GM21360 (cell line): Measurements from ENCODE around the gene IL33.

ENCODE experiments used
- ATAC-seq: cut with Tn5 transposase; IDR thresholded peaks from one replicate; pipeline ENCODE4 v1.9.1; 2021; ENCODE audit warnings: mild to moderate bottlenecking, moderate library complexity; ENCODE audit not compliant: unreplicated experiment

Gene IL33

GRCh38 chr9:6216002-6216401, 395 bp downstream of the IL33 start:
- ATAC-seq = no peak

- no peak for ATAC-seq
These were observed 1.3 kb downstream of the IL33 start for GRCh38 chr9:6216951-6217350.

- no peak for ATAC-seq
These were observed 2.5 kb downstream of the IL33 start for GRCh38 chr9:6218099-6218502.

GRCh38 chr9:6219040-6219439, 3.4 kb downstream of the IL33 start:
- ATAC-seq = no peak

GRCh38 chr9:6219981-6220380, 4.4 kb downstream of the IL33 start:
- ATAC-seq = no peak

GRCh38 chr9:6224393-6225154, 9.0 kb downstream of the IL33 start:
- ATAC-seq = no peak

GRCh38 chr9:6226696-6227095, 11.1 kb downstream of the IL33 start:
- no peak for ATAC-seq

- ATAC-seq = no peak
These were observed 13.6 kb downstream of the IL33 start for GRCh38 chr9:6229186-6229585.

GRCh38 chr9:6229619-6230018, 14.0 kb downstream of the IL33 start:
- no peak for ATAC-seq

GRCh38 chr9:6230037-6230780, 14.6 kb downstream of the IL33 start:
- no peak for ATAC-seq

GRCh38 chr9:6232336-6232945, 16.8 kb downstream of the IL33 start:
- no peak for ATAC-seq

GRCh38 chr9:6234014-6234413, 18.4 kb downstream of the IL33 start:
- ATAC-seq = no peak

- ATAC-seq = no peak
These were observed 21.7 kb downstream of the IL33 start for GRCh38 chr9:6237267-6237666.

- no peak for ATAC-seq
These were observed 23.4 kb downstream of the IL33 start for GRCh38 chr9:6239048-6239461.

- no peak for ATAC-seq
These were observed 24.1 kb downstream of the IL33 start for GRCh38 chr9:6239694-6240093.

GRCh38 chr9:6243746-6244145, 28.1 kb downstream of the IL33 start:
- no peak for ATAC-seq

GRCh38 chr9:6247266-6247665, 31.7 kb downstream of the IL33 start:
- no peak for ATAC-seq

GRCh38 chr9:6268826-6269397, 53.3 kb downstream of the IL33 start:
- ATAC-seq = no peak

GRCh38 chr9:6270896-6271295, 55.3 kb downstream of the IL33 start:
- ATAC-seq = no peak

GRCh38 chr9:6271508-6272228, 56.1 kb downstream of the IL33 start:
- ATAC-seq = no peak

- ATAC-seq = no peak
These were observed 56.6 kb downstream of the IL33 start for GRCh38 chr9:6272229-6272598.
